NK-92 treated with Interleukin-12 subunit alpha and Interleukin-12 subunit beta, amount 100 ng/mL, for 24 hours (cell line): ENCODE results near the gene VCX3A.
"Not testable (repeated sequence)": the region's sequence is repeated elsewhere in the genome, so short reads cannot be mapped to it uniquely, and the experiment has no call there.

Source experiments
- DNase-seq: peaks from one replicate; lab custom pipeline; 2025; lab: John Stamatoyannopoulos, UW

The VCX3A gene

GRCh38 chrX:6535018-6535417 is at the start of gene VCX3A:
TSS of gene VCX3A (minus strand) at chrX:6535118. CDS start at chrX:6534497, 621 bp downstream.
- not testable (repeated sequence) for DNase-seq

DNA sequence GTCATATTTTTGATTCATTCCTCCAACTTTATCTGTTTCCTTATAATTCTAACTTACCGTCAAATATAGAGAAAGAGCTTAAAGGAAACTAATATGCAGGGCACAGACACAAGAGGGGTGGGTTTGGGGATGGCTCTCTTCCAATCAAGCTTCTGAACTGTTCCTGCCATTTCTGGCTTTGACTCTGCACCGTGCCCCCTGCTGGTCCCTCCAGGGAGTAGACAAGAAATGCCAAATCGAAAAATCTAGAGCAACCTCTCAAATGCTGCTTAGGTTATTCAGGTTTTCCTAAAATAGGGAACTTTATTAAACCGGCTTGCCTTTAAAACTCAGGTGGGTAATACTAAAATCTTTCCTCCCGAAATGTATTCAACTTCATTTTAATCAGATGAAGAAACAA is 39.8 kb upstream of the VCX3A start:
- no peak for DNase-seq

DNA sequence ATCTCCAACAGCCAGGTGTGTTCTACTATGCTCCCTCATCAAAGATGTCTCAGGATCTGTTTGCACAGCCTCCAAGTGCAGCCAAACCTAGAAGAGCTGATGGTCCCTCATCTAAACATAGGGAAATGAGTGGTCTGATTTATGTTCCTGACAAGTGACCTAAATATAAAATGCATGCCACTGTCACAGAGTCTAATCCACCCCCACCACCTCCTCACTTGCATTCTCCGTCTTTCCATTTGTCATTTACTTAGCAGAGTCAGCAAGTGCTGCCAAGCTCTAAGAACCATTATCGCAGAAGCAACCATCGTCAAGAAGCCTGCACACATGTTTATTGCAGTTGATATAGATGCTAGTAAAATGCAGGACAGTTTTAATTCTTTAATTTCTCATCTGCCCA is 33.1 kb upstream of the VCX3A start:
- no peak for DNase-seq

DNA sequence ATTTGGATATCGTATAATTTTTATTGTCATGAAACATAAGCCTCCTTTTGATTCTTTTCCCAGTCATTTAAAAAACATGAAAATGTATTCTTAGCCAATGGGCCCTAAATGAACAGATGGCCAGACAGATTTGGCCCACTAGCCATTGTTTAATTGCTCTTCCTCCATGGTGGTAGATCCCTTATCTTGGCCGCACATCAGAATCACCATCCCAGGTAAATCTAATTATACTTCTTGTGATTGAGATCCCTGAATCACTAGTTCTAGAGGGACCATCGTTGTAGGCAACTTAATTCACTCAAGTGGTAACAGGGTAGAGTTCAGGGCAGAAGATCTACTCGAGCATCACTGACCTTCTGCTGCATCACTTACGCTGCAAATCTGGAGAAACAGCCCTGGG is 24.1 kb upstream of the VCX3A start:
- no peak for DNase-seq

GRCh38 chrX:6557690-6558089 is 22.8 kb upstream of the VCX3A start:
- DNase-seq: no peak

DNA sequence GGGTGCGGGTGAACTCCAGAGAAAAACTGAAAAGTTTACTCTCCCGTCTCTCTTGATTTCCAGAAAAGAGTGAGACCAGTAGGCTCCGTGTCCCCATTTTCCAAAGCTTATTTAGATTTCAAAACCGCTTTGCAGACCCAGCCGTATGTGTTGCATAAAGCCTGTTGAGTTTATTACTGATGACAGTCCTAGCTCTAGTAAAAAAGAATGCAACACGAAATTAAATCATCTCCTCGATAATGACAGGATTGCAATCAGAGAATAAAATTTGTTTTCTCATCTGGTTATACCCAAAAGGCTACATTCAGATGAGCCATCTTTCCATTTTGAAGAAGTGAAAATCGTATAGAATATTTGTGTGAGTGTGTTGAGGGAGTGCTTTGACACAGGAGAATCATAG is 16.1 kb upstream of the VCX3A start:
- DNase-seq: no peak

DNA sequence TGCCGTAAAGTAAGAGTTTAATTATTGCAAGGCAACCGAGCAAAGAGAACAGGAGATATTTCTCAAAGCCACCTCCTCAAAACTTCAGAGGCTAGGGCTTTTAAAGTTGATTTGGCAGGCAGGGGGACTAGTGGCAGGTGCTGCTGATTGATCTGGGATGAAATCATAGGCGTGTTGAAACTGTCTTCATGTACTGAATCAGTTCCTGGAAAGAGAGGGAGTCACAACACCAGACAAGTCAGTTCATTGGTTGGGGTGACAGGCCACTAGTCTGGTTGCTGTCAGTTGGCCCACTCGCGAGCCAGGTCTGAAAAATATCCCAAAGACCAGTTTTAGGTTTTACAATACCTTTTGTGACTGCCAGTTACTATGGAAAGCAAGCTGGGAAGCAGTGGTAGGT is 10.8 kb upstream of the VCX3A start:
- DNase-seq: no peak

GRCh38 chrX:6526564-6527136 is 8.3 kb downstream of the VCX3A start:
- DNase-seq: no peak

- DNase-seq: no peak
These were observed 17.5 kb downstream of the VCX3A start for GRCh38 chrX:6517376-6517775.

DNA sequence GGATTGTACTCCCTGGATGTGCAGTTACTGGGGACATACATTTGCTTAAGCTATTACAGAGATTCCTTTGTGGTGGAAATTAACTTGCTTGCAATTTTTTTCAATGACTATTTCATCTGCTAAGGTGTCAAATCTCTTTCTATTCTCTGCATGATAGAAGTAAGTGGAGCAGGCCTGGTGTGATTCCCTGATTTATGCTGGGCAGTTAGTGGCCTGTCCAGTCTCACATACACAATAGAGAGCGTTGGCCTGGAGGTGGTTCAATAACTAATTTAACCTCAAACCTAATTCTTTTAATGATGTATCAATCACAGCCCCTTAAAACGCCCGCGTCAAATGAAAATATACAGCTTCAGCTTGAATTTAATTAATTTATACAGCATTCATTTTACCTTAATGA is 28.5 kb downstream of the VCX3A start:
- no peak for DNase-seq

DNA sequence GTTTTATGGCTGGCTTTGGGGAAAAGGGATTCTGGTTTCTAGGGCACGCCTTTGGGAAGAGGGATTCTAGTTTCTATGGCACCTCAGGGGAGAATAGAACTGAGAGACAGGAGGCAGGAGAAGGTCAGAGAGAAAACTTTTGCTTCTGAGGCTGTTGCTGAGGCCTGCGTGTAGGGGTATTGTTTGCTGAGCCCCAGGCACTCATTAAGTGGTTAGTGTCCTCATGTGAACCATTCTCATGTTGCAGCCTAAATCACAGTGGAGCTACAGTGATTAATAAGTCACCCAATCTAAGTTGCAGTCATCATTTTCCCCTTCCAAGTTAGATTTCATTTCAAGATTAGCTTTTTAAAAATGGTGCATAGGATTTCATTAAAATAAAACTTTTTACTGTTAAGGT is 29.0 kb downstream of the VCX3A start:
- DNase-seq: no peak

- no peak for DNase-seq
These were observed 34.2 kb downstream of the VCX3A start for GRCh38 chrX:6500719-6501118.

GRCh38 chrX:6498324-6498723 is 36.6 kb downstream of the VCX3A start:
- DNase-seq: no peak
